Mesendoderm (in vitro differentiated cells): ENCODE data around the gene AOPEP.

ENCODE experiments used
- DNase-seq: peaks from one replicate; pipeline ENCODE4 v3.0.0; 2013
- H2AK5ac ChIP-seq: 2 replicates; pipeline ENCODE4 v1.6.1; 2013; ENCODE audit warnings: low read length, inconsistent platforms
- H2BK120ac ChIP-seq: 2 replicates; pipeline ENCODE4 v1.6.1; 2013; ENCODE audit warnings: low read depth, mild to moderate bottlenecking, low read length, moderate library complexity, mixed read lengths
- H2BK15ac ChIP-seq: replicated peaks from 2 replicates; pipeline ENCODE4 v1.6.1; 2013; ENCODE audit warnings: low read depth, mild to moderate bottlenecking, moderate library complexity
- H2BK5ac ChIP-seq: 2 replicates; pipeline ENCODE4 v1.6.1; 2013; ENCODE audit warnings: low read length, inconsistent platforms
- H3K18ac ChIP-seq: 2 replicates; pipeline ENCODE4 v1.6.1; 2013; ENCODE audit warnings: mild to moderate bottlenecking, low read length, mixed read lengths
- H3K23ac ChIP-seq: one replicate; pipeline ENCODE4 v1.6.1; 2013; ENCODE audit warnings: low read length
- H3K27ac ChIP-seq: 2 replicates; pipeline ENCODE4 v1.5.1; 2013; ENCODE audit warnings: low read depth, mild to moderate bottlenecking, inconsistent platforms, low read length, moderate library complexity
- H3K27me3 ChIP-seq: 2 replicates; pipeline ENCODE4 v1.6.1; 2013; ENCODE audit warnings: low read length, control low read depth, mild to moderate bottlenecking, inconsistent platforms; ENCODE audit not compliant: insufficient read depth, poor library complexity
- H3K36me3 ChIP-seq: 2 replicates; pipeline ENCODE4 v1.6.1; 2013; ENCODE audit warnings: low read length, inconsistent platforms; ENCODE audit not compliant: control insufficient read depth, insufficient read depth
- H3K4ac ChIP-seq: one replicate; pipeline ENCODE4 v1.6.1; 2013; ENCODE audit warnings: low read depth, mild to moderate bottlenecking, low read length, moderate library complexity
- H3K4me1 ChIP-seq: 2 replicates; pipeline ENCODE4 v1.6.1; 2013; ENCODE audit warnings: low read depth, low read length, inconsistent platforms; ENCODE audit not compliant: control insufficient read depth
- H3K4me2 ChIP-seq: 2 replicates; pipeline ENCODE4 v1.6.1; 2013; ENCODE audit warnings: low read length
- H3K4me3 ChIP-seq: 2 replicates; pipeline ENCODE4 v1.5.1; 2013; ENCODE audit warnings: mild to moderate bottlenecking, low read length
- H3K56ac ChIP-seq: one replicate; pipeline ENCODE4 v1.6.1; 2013; ENCODE audit warnings: low read length
- H3K79me1 ChIP-seq: 2 replicates; pipeline ENCODE4 v1.6.1; 2013; ENCODE audit warnings: low read length, inconsistent platforms
- H3K79me2 ChIP-seq: 2 replicates; pipeline ENCODE4 v1.6.1; 2013; ENCODE audit warnings: mild to moderate bottlenecking, low read length; ENCODE audit not compliant: control insufficient read depth, insufficient read depth
- H3K9ac ChIP-seq: 2 replicates; pipeline ENCODE4 v1.6.1; 2013; ENCODE audit warnings: low read length, inconsistent platforms
- H4K5ac ChIP-seq: one replicate; pipeline ENCODE4 v1.6.1; 2013; ENCODE audit warnings: low read length
- H4K8ac ChIP-seq: one replicate; pipeline ENCODE4 v1.6.1; 2013; ENCODE audit warnings: low read depth, mild to moderate bottlenecking, control low read depth, low read length, moderate library complexity
- WGBS: extraction: QIAGEN DNeasy Blood & Tissue Kit; methylation state at CpG from one replicate; pipeline ENCODE4 v1.1.7; 2013; ENCODE audit warnings: low lambda C conversion rate, missing lambda C conversion rate; ENCODE audit not compliant: insufficient coverage; ENCODE audit errors: extremely low coverage; 5-methylcytosine and 5-hydroxymethylcytosine counted together

The AOPEP gene

GRCh38 chr9:95023217-95024003 lies 296.9 kb downstream of the AOPEP start:
- Histone ChIP-seq H3K23ac (no peak overlapping the region), H3K27me3 (no peaks in the 10 kb centered on the region), H2BK5ac (no peak overlapping the region), H3K79me2 (no peaks in the 10 kb centered on the region), H4K8ac (no peak overlapping the region), H3K4me3 (no peak overlapping the region), H3K4me2 (no peak overlapping the region), H2BK15ac (no peak overlapping the region), H3K56ac (no peak overlapping the region), H4K5ac (no peak overlapping the region), H3K79me1 (no peaks in the 10 kb centered on the region), H3K4me1 (no peaks in the 10 kb centered on the region), H3K27ac (no peak overlapping the region), H2AK5ac (no peak overlapping the region), H2BK120ac (no peak overlapping the region), H3K36me3 (no peaks in the 10 kb centered on the region), H3K18ac (no peak overlapping the region), H3K4ac (no peak overlapping the region), H3K9ac (no peak overlapping the region)
- WGBS, result no CpG with 5 or more reads among the region's 9 CpGs
- DNase-seq, result no peak

GRCh38 chr9:95024097-95024671 lies 297.7 kb downstream of the AOPEP start:
- Histone ChIP-seq H2BK15ac (no peak overlapping the region), H3K79me1 (no peaks in the 10 kb centered on the region), H3K18ac (no peak overlapping the region), H3K27me3 (no peaks in the 10 kb centered on the region), H3K9ac (no peak overlapping the region), H3K4ac (no peak overlapping the region), H3K27ac (no peak overlapping the region), H3K23ac (no peak overlapping the region), H3K36me3 (no peaks in the 10 kb centered on the region), H3K4me3 (no peak overlapping the region), H2AK5ac (no peak overlapping the region), H4K5ac (no peak overlapping the region), H3K4me1 (no peaks in the 10 kb centered on the region), H2BK120ac (no peak overlapping the region), H3K79me2 (no peaks in the 10 kb centered on the region), H2BK5ac (no peak overlapping the region), H3K56ac (no peak overlapping the region), H4K8ac (no peak overlapping the region), H3K4me2 (no peak overlapping the region)
- no CpG with 5 or more reads among the region's 12 CpGs for WGBS
- DNase-seq, result peak; percentile 69

- H3K36me3 ChIP-seq, result no peaks in the 10 kb centered on the region
- H3K4me2 ChIP-seq, result no peak overlapping the region
- no peak overlapping the region for H2AK5ac ChIP-seq
- no peak overlapping the region for H4K8ac ChIP-seq
- no peaks in the 10 kb centered on the region for H3K27me3 ChIP-seq
- no peak overlapping the region for H2BK5ac ChIP-seq
- no peak overlapping the region for H2BK120ac ChIP-seq
- H3K4me1 ChIP-seq, result no peaks in the 10 kb centered on the region
- no peaks in the 10 kb centered on the region for H3K79me2 ChIP-seq
- no peak overlapping the region for H3K9ac ChIP-seq
- no peak overlapping the region for H4K5ac ChIP-seq
- H3K4me3 ChIP-seq, result no peak overlapping the region
- no CpG with 5 or more reads among the region's 13 CpGs for WGBS
- DNase-seq, result peak; percentile 26
- no peaks in the 10 kb centered on the region for H3K79me1 ChIP-seq
- H3K23ac ChIP-seq, result no peak overlapping the region
- H3K18ac ChIP-seq, result no peak overlapping the region
- H3K56ac ChIP-seq, result no peak overlapping the region
- H2BK15ac ChIP-seq, result no peak overlapping the region
- no peak overlapping the region for H3K27ac ChIP-seq
- no peak overlapping the region for H3K4ac ChIP-seq
These were observed 299.0 kb downstream of the AOPEP start for GRCh38 chr9:95025213-95026147.

- no peak for DNase-seq
- no peak overlapping the region for H2BK120ac ChIP-seq
- H3K9ac ChIP-seq, result no peak overlapping the region
- no peak overlapping the region for H3K23ac ChIP-seq
- WGBS, result no CpG with 5 or more reads among the region's 6 CpGs
- no peak overlapping the region for H3K27ac ChIP-seq
- no peak overlapping the region for H2BK5ac ChIP-seq
- H2AK5ac ChIP-seq, result no peak overlapping the region
- H4K8ac ChIP-seq, result no peak overlapping the region
- no peak overlapping the region for H4K5ac ChIP-seq
- H3K4ac ChIP-seq, result no peak overlapping the region
- H3K79me1 ChIP-seq, result no peaks in the 10 kb centered on the region
- no peak overlapping the region for H3K4me2 ChIP-seq
- H3K36me3 ChIP-seq, result no peaks in the 10 kb centered on the region
- no peaks in the 10 kb centered on the region for H3K4me1 ChIP-seq
- no peaks in the 10 kb centered on the region for H3K79me2 ChIP-seq
- no peak overlapping the region for H3K56ac ChIP-seq
- H2BK15ac ChIP-seq, result no peak overlapping the region
- H3K18ac ChIP-seq, result no peak overlapping the region
- H3K4me3 ChIP-seq, result no peak overlapping the region
- no peaks in the 10 kb centered on the region for H3K27me3 ChIP-seq
These were observed 299.6 kb downstream of the AOPEP start for GRCh38 chr9:95026148-95026524.

GRCh38 chr9:95027914-95028852 lies 301.7 kb downstream of the AOPEP start:
- Histone ChIP-seq H2BK120ac (no peak overlapping the region), H3K4ac (no peak overlapping the region), H3K56ac (no peak overlapping the region), H3K9ac (no peak overlapping the region), H2BK5ac (no peak overlapping the region), H2AK5ac (no peak overlapping the region), H2BK15ac (no peak overlapping the region), H3K27ac (no peak overlapping the region), H4K5ac (no peak overlapping the region), H3K18ac (no peak overlapping the region), H4K8ac (no peak overlapping the region), H3K23ac (no peak overlapping the region), H3K4me2 (no peak overlapping the region), H3K79me1 (no peaks in the 10 kb centered on the region), H3K4me1 (no peaks in the 10 kb centered on the region), H3K4me3 (no peak overlapping the region), H3K36me3 (no peaks in the 10 kb centered on the region), H3K27me3 (no peaks in the 10 kb centered on the region), H3K79me2 (no peaks in the 10 kb centered on the region)
- WGBS, result no CpG with 5 or more reads among the region's 11 CpGs
- no peak for DNase-seq
